GM19025 (cell line): ENCODE measurements around the gene TMEM106C.
A peak's percentile ranks its signal among the peaks of the same experiment; 100 is the strongest.

ENCODE experiments used
- ATAC-seq: cut with Tn5 transposase; IDR thresholded peaks from one replicate; pipeline ENCODE4 v1.9.1; 2021; ENCODE audit warnings: mild to moderate bottlenecking, low read depth, moderate library complexity; ENCODE audit not compliant: unreplicated experiment

TMEM106C gene, protein sequence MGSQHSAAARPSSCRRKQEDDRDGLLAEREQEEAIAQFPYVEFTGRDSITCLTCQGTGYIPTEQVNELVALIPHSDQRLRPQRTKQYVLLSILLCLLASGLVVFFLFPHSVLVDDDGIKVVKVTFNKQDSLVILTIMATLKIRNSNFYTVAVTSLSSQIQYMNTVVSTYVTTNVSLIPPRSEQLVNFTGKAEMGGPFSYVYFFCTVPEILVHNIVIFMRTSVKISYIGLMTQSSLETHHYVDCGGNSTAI

DNA sequence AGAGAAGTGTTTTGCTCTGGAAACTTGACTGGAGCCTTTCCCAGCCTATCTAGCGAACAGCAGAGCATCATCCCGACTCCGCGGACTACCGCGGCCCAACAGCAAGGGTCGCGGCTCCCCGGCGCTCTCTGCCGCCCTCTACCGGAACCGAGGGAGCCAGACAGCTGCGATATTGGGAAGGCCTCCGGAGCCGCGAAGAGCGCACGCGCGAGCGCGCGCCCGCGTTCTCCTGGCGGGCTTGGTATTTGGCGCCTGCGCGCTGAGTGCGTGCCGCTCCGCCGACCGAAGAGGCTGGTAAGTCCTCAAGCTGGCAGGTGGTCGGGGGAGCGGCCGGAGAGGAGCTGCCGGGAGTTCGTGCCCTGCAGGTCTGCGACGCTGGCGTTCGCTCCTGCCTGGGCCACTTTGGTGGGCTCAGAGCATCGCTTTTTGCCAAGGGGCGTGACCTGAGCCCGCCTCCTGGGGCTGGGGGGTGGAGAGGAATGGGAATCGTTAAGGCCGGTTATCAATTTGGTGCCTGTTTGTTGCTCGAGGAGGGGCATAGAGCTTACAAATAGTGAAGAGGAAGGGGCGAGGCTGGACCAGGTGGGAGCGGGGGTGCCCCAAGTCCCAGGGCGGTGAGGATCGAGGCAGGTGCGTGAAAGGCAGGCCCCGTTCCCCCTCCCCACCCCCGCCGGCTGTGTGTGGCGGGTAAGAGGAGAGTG, at the start of gene TMEM106C:
Gene TMEM106C, plus strand, starts transcription at position 257 of the 701 bp plus-strand sequence. CDS start 641 bp downstream, outside the sequence.
- peak; percentile 92 for ATAC-seq

DNA sequence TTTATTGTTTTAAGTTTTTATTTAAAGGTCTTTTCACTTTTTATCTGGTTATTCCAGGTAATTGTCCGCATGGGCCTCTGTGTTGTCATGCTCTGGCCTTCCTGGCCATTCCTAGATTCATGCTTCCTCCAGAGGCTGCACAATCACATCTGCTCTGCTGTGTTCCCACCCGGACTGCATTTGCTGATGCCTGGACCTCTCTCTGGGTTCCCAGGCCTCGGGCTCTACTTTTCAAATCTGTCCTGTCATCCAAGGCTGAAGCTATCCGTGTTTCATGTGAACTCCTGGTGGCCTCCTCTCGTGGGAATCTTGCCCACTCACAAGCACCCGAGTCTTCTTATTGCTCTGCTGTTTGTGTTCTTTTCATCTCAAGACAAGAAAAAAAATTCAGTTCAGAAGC, 42.5 kb upstream of the TMEM106C start:
- no peak for ATAC-seq

DNA sequence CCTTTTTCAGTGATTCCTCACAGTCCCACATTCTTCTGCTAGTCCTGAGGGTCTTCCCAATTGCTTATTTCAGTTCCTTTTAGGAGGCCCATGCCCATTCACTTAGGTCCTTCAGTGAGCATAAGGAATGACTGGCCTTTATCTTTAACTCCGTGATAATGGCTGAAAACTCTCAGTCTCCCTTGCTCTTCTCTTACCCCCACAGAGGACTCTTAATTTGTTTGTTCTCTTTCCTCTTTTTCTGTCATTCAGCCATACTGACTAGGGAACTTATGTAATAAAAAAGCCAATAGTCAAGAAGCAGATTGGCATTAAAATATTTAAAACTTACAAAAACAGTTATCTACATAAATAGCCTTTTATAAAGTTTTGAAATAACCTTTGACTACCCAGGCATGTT, 41.5 kb upstream of the TMEM106C start:
- ATAC-seq: no peak

DNA sequence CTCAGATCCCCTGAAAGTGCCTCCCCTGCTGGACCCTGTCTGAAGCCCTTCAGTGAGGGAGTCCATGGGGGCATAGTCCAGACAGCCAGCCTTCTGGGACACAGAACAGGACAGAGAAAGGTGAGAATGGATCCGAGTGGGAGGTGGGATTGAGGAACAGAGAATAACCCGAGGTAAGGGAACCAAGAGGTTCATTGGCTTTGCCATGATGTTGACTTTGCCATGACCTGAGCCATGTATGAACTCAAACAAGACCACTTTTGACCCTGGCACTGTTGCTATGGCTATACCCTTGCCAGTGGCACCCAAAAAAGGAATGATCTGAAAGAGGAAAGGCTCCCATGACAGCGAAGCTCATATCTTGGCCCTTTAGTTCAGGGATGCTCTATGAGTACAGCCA, 36.0 kb upstream of the TMEM106C start:
- ATAC-seq: no peak

DNA sequence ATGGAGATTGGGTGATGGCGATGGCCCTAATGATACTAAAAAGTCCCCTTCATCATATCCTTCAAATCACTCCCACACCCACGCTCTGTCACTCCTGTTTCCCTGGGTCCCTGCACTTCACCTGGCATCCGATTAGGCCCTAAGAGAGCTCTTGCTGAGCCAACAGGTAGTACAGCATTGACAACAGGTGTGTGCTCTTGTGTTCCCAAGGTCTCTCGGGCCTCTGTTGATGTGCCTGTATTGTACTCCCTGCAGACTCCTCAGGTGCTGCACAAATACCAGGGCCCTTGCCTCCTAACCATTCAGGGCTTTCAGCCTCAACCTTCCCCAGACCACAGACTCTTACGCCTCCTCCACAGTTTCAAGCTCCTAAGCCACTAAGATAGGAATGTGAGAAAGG, 32.8 kb upstream of the TMEM106C start:
- ATAC-seq: no peak

DNA sequence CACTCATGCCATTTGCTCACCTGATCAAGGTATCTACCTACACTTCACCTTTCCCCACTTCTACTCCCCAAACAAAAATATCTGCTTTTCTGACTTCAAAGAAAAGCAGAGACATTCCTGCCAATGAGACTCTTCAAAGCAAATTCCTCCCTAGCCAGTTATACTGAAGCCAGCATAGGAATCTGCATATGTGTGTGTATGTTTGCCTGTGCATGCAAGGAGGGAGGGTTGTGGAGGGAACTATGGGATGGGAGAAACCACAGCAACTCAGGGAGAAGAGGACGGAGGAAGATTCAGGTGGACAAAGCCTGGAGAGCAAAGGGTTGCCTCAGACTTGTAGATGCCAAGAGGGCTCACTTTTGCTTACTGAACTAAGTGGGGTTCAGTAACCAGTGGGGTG, 32.2 kb upstream of the TMEM106C start:
- no peak for ATAC-seq

DNA sequence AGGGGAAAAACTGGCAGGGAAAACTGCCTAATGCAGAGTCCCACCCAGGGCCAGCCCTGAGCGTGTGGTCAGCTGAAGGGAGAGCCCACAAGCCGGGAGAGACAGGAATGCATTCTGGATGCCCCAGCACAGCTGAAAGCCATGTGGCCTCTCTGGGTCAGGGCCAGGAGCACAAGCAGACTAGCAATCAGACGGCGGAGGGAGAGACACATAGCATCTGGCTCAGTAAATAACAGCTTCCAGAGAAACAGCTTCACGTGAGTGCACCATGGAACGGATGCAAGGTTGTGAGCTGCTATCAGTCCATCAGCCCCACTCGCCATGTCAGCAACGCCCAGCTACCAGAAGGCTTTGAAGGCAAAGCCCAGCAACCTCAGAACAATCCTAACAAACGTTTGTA, 28.2 kb upstream of the TMEM106C start:
- no peak for ATAC-seq

DNA sequence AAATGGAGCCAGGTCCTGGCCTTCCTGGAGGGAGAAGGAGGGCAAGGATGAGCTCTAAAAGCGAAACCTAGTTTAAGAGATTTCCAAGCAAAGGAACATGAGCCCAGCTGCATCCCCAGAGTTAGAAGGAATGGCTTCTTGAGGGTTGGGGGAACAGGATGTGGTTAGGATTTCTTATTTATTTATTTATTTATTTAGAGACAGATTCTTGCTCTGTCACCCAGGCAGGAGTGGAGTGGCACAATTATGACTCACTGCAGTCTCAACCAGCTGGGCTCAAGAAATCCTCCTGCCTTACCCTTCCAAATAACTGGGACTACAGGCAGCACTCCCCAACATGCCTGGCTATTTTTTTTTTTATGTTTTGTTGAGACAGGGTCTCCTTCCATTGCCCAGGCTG, 25.3 kb upstream of the TMEM106C start:
- no peak for ATAC-seq

DNA sequence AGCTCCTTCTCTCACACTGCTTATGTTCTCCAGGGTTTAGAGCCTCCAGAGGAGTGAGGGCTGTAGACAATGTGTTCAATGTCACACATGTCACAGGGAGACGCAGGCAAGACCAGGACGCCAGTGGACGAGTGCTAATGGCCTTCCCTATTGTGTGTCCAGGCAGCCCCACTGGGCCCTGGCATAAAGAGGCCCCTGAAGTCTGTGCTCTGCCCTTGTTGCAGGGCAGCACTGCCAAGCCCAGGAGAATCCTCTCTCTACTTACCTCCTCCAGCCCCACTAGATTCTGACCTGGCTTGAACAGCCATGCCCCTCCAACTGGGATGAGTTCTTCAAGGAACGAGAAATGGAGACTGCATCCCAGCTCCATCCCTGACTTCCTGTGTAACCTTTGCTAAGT, 24.8 kb upstream of the TMEM106C start:
- ATAC-seq: no peak

DNA sequence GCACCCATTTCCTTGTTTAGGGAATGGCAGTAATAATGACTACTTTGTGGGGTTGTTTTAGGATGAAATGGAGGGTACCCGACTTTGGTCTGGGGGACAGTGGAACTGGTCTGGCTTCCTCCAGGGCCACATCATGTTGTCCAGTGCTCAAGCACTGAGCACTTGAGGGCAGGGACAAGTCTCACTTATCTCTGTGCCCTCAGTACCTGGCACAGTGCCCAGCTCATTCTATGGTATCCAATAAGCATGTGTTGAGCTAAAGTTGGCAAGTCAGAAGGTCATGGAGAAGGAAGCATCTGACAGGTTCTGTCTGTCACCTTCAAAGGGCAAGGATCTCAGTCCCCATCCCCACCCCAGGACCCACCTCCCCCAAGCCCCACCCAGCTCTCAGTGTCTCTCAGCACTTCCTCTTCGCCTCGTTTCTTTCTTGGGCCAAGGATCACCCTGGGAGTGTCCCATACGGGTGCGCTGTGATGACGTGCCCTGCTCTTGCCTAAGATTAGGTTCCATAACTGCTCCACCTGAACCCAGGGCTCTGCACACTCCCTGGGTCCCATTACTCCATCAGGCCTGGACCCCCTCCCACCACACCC, 24.3 kb upstream of the TMEM106C start:
- ATAC-seq: no peak

DNA sequence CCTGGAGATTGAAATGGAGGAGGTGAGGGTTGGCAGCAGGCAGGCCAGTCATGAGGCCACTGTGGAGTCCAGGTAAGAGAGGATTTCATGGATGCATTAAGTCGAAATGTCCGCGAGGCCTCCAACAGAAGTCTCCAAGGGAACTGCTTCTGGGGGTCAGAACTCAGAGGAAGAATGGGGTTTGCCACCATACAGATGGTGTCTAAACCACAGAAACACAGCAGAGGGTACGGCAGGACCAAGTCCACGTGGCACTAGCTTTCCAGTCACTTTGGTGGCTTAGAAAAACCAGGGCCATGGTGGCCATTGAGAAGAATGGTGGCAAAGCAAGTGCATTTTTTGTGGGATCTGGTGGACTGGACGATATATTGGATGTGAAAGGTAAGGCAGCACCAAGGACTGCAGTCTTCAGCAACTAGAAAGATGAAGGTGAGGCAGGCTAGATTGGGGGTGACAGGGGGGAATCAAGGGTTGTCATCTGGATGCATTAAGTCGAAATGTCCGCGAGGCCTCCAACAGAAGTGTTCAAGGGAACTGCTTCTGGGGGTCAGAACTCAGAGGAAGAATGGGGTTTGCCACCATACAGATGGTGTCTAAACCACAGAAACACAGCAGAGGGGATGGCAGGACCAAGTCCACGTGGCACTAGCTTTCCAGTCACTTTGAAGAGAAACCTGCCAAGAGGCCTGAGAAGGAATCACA, 22.5 kb upstream of the TMEM106C start:
- ATAC-seq: no peak

DNA sequence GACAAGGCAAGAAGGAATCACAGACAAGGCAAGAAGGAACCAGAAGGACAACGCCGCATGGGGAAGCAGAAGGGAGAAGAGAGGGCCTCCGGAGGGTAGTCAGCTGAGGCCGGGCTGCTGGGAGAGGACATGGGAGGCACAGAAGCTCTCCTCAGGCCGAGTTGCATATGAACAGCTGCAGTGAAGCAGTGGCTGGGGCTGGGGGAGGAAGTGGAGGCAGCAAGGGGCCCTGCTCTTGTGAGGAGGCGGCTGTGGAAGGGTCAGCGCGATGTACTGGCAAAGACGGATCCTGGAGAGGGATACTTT, 22.0 kb upstream of the TMEM106C start:
- ATAC-seq: no peak

DNA sequence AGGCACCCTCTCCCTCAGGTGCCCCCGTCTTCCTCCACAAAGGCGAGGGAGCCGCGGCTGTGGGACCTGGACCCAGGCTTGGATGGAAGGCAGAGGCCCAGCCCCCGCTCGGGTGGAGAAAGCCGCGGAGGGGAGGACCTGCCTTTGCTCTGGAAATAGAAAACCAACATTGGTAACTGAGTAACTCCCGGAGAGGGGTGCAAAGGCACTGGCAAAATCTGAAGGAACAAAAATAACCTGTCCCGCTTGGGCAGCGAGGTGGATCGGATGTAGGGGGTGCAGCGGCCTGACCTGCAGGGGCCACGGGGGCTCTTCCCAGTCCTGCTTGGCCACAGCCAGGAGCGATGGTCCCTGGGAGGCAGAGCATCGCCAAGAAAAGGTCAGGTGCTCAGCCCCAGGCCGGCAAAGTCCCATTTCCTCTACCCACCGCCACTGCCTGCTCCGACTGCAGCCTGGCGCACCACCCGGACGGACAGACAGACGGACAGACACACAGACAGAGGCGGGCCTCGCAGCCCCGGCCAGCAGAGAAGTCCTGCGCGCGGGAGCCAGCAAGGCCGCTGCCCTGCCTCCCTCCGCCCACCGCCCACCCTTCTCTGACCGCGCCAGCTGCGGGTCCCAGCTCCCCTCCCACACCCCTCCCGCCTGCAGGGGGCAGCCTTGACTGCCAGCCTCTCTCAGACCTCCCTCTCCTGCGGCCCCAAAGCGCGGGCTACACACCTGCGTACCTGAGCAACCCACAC, 21.4 kb upstream of the TMEM106C start:
- no peak for ATAC-seq

DNA sequence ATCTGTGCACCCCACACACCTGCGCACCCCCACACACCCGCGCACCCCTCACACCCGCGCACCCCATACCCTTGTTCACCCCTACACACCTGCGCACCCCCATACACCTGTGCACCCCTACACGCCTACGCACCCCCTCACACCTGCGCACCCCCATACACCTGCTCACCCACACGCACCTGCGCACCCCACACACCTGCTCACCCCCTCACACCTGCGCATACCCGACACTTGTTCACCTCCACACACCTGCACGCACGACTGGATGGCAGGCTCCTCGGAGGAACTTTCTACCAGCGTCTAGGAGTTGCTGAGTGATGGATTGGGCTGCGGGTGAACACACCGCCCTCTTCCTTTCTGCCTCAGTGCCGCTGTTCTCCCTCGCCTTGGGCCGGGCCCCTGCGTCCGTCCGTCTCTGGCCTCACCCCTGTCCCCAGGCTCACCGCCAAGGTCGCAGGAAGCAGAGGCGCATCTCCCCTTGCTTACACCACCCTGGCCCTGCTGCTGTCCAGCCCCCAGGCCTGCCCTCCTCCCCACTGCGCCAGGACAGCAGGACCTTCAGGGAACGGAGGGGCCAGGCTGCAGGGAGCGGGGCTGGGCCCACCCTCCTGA, 20.7 kb upstream of the TMEM106C start:
- ATAC-seq: no peak

DNA sequence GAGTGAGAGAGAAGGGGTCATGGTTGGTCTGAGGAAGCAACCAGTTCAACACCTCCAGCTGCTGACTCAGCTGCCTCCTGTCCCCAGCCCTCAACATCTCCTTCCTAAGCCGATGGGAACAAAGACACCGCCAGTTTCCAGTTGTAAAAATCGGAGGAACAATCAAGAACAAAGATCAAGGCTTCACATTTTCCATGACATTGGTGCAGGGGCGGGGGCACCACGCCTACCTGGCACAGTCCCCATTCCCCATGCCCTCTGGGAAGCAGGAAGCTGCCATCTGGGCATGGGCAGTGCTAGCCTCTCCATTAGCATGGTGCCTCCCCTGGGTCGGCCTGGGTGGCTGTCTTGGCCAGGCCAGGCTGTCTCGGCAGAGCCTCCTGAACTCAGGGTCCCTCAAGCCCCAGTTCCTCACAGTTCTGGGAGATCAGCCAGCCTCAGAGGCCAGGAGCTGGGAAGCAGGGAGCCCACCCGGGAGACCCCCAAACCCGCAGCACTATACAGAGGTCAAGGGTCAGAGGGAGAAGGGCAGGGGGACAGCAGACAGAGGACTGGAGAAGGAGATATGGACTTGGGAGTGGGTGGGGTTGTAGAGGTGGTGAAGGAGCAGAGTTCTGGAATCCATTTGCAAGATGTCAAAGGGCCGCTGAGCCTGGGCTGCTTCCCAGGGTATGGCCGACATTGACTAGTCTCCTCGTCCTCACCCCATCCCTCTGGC, 19.6 kb upstream of the TMEM106C start:
- ATAC-seq: no peak

DNA sequence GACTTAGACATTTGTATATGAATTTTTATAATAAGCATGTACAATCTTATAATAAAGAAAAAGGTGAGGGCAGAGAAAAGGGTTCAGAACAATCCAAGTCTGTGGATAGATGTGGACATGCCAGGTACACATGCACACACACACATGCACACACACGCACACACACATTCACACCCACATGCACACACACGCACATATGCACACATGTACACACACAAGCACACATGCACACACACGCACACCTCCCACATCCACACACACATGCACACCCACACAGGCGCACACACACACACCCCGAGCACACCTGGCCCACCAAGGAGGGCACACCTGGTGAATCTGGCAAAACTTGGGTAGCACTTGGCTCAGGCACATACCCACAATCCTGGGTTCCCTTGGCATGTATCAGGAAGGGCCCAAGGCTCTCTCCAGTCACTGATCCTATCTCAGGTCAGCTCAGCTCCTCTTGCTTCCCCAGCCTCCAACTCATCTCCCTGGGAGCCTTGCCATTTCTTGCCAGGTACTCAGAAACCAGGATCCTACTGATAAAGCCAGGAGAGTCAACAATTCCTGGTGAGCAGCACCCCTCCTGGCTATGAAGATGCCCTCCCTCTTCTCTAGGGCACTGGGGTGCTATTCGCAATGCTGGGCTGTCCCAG, 18.6 kb upstream of the TMEM106C start:
- no peak for ATAC-seq

DNA sequence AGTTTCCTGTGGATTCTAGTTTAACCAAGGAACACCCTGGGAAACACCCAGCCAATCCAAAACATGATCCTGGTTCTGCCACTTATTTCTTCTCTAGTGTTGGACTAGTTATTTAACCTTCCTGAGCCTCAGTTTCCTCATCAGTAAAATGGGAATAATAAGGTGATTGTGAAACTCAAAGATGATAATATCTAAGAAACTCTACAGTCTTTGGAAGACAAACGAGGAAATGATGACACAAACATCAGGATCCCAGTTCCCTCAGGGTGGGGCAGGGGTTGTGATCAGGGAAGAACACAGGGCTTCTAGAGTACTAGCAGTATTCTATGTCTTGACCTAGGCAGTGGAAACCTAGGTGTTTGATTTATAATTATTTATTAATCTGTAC, 18.1 kb upstream of the TMEM106C start:
- ATAC-seq: no peak

DNA sequence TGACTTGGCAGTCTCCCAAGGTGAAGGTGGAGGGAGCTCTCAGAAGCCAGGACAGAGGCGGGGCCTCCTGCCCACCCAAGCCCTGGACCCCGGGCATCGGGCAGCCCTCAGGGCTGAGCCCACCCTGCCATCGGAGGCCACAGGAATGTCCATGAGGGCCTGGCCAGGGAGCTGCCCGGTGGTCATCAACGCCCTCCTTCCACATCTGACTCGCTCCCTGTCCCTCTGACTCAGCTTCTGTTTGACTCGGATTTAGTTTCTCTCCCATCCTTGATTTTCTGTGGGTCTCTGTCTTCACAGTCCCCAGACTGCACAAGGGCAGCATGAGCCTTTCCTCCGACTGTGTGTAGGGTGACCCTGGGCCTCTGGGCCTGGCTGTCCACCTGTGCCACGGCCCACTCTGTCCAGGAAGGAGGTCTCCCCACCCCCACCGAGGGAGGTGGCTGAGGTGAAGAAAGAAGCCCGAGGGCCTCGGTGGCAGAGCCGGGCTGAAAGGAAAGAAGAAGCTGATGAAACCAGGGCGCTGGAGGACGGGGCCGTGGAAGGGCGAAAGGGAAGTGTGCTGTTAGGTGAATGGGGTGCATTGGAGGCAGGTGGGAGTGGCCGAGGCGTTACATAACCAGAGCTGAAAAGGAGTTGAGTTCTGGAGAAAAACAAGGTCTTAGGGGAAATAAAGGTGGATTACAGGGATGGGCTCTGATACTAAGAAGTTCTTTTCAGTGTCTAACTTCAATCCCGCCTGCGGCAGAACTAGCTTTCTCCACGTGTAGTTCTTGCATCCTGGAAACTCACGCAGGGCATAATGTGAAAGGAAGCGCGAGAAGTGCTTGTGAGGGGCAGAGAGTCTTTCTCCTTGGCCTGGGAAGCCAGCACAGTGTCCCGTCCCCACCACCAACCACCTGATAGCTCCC, 16.7 kb upstream of the TMEM106C start:
- no peak for ATAC-seq
